ENCODE data around the gene PRKD1.

Gene PRKD1

GRCh38 chr14:29810064-29810463 is 117.6 kb downstream of the PRKD1 start:
- Mint-ChIP-seq H3K27ac (no peak overlapping the region), H3K4me1 (peaks cover 5% of the 10 kb centered on the region), H3K4me3 (no peak overlapping the region), H3K36me3 (peaks cover 2% of the 10 kb centered on the region), H3K9me3 (peaks cover 3% of the 10 kb centered on the region), H3K27me3 (no peaks in the 10 kb centered on the region)
- DNase-seq (ENCODE audit: low spot score in 2 of 2), result no peak
- no peak for ATAC-seq (ENCODE audit: low read depth)

DNA sequence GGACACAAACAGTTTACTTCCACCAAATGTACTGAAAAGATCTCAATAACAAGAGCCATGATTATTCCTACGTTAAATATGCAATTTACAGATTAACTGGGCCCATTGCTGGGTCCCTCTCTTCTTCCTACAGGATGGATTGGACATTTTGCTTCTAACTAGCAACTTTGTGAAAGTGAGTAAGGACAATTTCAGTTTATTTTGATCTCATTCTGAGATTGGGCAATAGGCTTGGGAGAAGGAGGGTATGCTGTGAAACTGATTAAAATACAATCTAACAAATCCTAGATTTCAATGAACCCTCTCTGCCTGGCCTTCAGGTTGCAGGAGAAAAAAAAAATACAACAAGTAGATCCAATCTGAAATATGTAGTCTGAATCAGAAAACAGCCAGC is 121.5 kb downstream of the PRKD1 start:
- no peak for ATAC-seq (ENCODE audit: low read depth)
- Mint-ChIP-seq H3K36me3 (no peaks in the 10 kb centered on the region), H3K9me3 (no peaks in the 10 kb centered on the region), H3K4me3 (no peak overlapping the region), H3K27ac (no peak overlapping the region), H3K27me3 (no peaks in the 10 kb centered on the region), H3K4me1 (peaks cover 5% of the 10 kb centered on the region)
- no peak for DNase-seq (ENCODE audit: low spot score in 2 of 2)

- no peak for DNase-seq (ENCODE audit: low spot score in 2 of 2)
- H3K27ac Mint-ChIP-seq, result no peak overlapping the region
- no peaks in the 10 kb centered on the region for H3K36me3 Mint-ChIP-seq
- no peaks in the 10 kb centered on the region for H3K9me3 Mint-ChIP-seq
- H3K4me3 Mint-ChIP-seq, result no peak overlapping the region
- no peaks in the 10 kb centered on the region for H3K27me3 Mint-ChIP-seq
- ATAC-seq (ENCODE audit: low read depth), result no peak
- H3K4me1 Mint-ChIP-seq, result peaks cover 5% of the 10 kb centered on the region
Observed at GRCh38 chr14:29805415-29806123, 122.1 kb downstream of the PRKD1 start.

- Mint-ChIP-seq H3K36me3 (no peaks in the 10 kb centered on the region), H3K4me1 (peaks cover 8% of the 10 kb centered on the region), H3K27ac (no peak overlapping the region), H3K4me3 (no peak overlapping the region), H3K9me3 (no peaks in the 10 kb centered on the region), H3K27me3 (no peaks in the 10 kb centered on the region)
- DNase-seq (ENCODE audit: low spot score in 2 of 2) (no peak), ATAC-seq (ENCODE audit: low read depth) (no peak)
Observed at GRCh38 chr14:29804481-29805266, 123.0 kb downstream of the PRKD1 start.

- ATAC-seq (ENCODE audit: low read depth), result no peak
- Mint-ChIP-seq H3K27me3 (no peaks in the 10 kb centered on the region), H3K4me1 (peaks cover 10% of the 10 kb centered on the region), H3K9me3 (no peaks in the 10 kb centered on the region), H3K36me3 (no peaks in the 10 kb centered on the region), H3K27ac (no peak overlapping the region), H3K4me3 (no peak overlapping the region)
- DNase-seq (ENCODE audit: low spot score in 2 of 2), result no peak
Observed at GRCh38 chr14:29803045-29803444, 124.6 kb downstream of the PRKD1 start.

DNA sequence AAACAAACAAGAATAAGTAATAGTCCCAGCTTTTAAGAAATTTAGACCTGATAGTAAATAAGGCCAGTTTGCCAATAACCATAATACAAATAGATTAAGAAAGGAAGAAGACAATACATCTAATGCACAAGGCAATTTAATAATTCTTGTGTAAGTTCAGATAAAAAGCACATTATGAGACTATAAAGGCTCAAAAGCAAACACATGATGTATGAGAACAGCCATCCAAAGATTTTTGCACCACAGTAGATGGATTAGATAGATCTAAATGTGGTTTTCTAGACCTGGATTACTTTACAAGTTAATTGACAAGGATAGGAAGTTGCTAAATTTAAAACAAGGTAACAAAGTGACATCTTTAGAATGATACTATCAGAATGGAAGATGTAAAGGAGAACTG is 125.4 kb downstream of the PRKD1 start:
- Mint-ChIP-seq H3K4me1 (peaks cover 10% of the 10 kb centered on the region), H3K36me3 (no peaks in the 10 kb centered on the region), H3K4me3 (no peak overlapping the region), H3K27me3 (no peaks in the 10 kb centered on the region), H3K27ac (no peak overlapping the region), H3K9me3 (no peaks in the 10 kb centered on the region)
- no peak for DNase-seq (ENCODE audit: low spot score in 2 of 2)
- no peak for ATAC-seq (ENCODE audit: low read depth)

DNA sequence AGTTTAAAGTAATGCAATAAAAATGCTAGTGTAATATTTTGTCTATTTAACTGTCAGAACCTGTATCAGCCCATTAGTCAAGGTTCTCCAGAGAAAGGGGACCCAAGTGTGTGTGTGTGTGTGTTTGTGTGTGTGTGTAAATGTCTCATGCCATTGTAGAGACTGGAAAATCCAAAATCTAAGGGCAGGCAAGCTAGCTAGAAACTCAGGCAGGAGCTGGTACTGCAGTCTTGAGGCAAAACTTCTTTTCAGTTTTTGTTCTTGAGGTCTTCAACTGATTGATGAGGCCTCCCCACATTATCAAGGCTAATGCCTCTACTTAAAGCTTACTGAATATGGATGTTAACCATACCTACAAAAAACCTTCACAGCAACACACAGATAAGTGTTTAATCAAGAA is 126.7 kb downstream of the PRKD1 start:
- Mint-ChIP-seq H3K9me3 (no peaks in the 10 kb centered on the region), H3K27ac (no peak overlapping the region), H3K27me3 (no peaks in the 10 kb centered on the region), H3K4me3 (no peak overlapping the region), H3K36me3 (no peaks in the 10 kb centered on the region), H3K4me1 (peaks cover 10% of the 10 kb centered on the region)
- DNase-seq (ENCODE audit: low spot score in 2 of 2) (no peak), ATAC-seq (ENCODE audit: low read depth) (no peak)

DNA sequence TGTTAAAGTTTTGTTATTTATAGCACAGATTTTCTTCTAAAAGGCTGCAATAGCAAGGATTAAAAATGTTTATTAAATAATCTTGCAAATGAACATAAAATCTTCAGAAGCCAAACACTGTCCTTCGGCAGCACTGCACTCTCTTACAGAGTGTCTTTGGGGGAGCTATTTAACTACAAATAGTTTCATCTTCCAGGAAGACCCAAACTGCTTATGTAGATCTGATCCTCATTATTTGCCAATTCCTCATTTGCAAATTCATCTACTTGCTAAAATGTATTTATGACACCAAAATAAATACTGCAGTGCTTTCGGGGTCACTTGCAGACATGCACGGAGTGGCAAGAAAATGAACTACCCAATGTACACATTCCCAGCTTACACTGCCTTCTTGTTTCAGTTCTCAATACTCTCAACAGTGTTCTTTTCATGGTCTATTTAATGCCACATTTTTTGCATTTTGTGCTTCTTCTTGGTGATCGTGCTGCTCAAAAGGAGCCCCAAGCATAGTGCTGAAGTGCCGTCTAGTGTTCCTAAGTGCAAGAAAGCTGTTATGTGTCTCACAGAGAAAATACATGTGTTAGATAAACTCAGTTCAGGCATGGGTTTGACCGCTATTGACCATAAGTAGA is 128.1 kb downstream of the PRKD1 start:
- ATAC-seq (ENCODE audit: low read depth) (peak; percentile 88), DNase-seq (ENCODE audit: low spot score in 2 of 2) (peak in 1 of 2 donors; percentile 5)
- Mint-ChIP-seq H3K27ac (no peak overlapping the region), H3K9me3 (no peaks in the 10 kb centered on the region), H3K27me3 (no peaks in the 10 kb centered on the region), H3K4me3 (peak overlapping the region; percentile 66), H3K4me1 (peaks cover 5% of the 10 kb centered on the region), H3K36me3 (no peaks in the 10 kb centered on the region)

GRCh38 chr14:29798811-29799210 is 128.8 kb downstream of the PRKD1 start:
- Mint-ChIP-seq H3K9me3 (no peaks in the 10 kb centered on the region), H3K27ac (no peak overlapping the region), H3K36me3 (no peaks in the 10 kb centered on the region), H3K27me3 (no peaks in the 10 kb centered on the region), H3K4me3 (no peak overlapping the region), H3K4me1 (peaks cover 5% of the 10 kb centered on the region)
- ATAC-seq (ENCODE audit: low read depth), result no peak
- no peak for DNase-seq (ENCODE audit: low spot score in 2 of 2)

- DNase-seq (ENCODE audit: low spot score in 2 of 2), result no peak
- no peaks in the 10 kb centered on the region for H3K36me3 Mint-ChIP-seq
- no peaks in the 10 kb centered on the region for H3K27me3 Mint-ChIP-seq
- peaks cover 5% of the 10 kb centered on the region for H3K4me1 Mint-ChIP-seq
- no peak for ATAC-seq (ENCODE audit: low read depth)
- H3K27ac Mint-ChIP-seq, result no peak overlapping the region
- no peak overlapping the region for H3K4me3 Mint-ChIP-seq
- no peaks in the 10 kb centered on the region for H3K9me3 Mint-ChIP-seq
Observed at GRCh38 chr14:29798108-29798663, 129.5 kb downstream of the PRKD1 start.

GRCh38 chr14:29796853-29797252 is 130.8 kb downstream of the PRKD1 start:
- Mint-ChIP-seq H3K4me3 (no peak overlapping the region), H3K27me3 (no peaks in the 10 kb centered on the region), H3K9me3 (no peaks in the 10 kb centered on the region), H3K4me1 (peaks cover 5% of the 10 kb centered on the region), H3K36me3 (no peaks in the 10 kb centered on the region), H3K27ac (no peak overlapping the region)
- ATAC-seq (ENCODE audit: low read depth) (no peak), DNase-seq (ENCODE audit: low spot score in 2 of 2) (no peak)

- no peaks in the 10 kb centered on the region for H3K36me3 Mint-ChIP-seq
- peaks cover 6% of the 10 kb centered on the region for H3K9me3 Mint-ChIP-seq
- H3K27me3 Mint-ChIP-seq, result no peaks in the 10 kb centered on the region
- no peak for DNase-seq (ENCODE audit: low spot score in 2 of 2)
- H3K4me1 Mint-ChIP-seq, result no peaks in the 10 kb centered on the region
- H3K4me3 Mint-ChIP-seq, result no peak overlapping the region
- H3K27ac Mint-ChIP-seq, result no peak overlapping the region
- ATAC-seq (ENCODE audit: low read depth), result no peak
Observed at GRCh38 chr14:29789475-29789874, 138.2 kb downstream of the PRKD1 start.

DNA sequence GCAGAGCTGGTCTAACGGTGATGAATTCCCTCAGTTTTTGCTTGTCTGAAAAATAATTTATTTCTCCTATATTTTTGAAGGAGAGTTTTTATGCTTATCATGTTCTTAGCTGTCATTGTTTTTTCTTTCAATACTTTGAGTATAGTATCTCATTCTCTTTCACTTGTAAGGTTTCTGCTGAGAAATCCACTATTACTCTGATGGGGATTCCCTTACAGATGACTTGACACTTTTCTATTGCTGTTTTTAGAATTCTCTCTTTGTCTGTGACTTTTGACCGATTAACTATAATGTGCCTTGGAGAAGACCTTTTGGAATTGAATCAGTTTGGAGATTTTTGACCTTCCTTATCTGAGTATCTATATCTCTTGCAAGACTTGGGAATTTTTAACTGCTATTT is 139.6 kb downstream of the PRKD1 start:
- H3K27ac Mint-ChIP-seq, result no peak overlapping the region
- no peak for DNase-seq (ENCODE audit: low spot score in 2 of 2)
- no peak for ATAC-seq (ENCODE audit: low read depth)
- H3K36me3 Mint-ChIP-seq, result no peaks in the 10 kb centered on the region
- H3K9me3 Mint-ChIP-seq, result peaks cover 6% of the 10 kb centered on the region
- H3K4me3 Mint-ChIP-seq, result no peak overlapping the region
- H3K4me1 Mint-ChIP-seq, result no peaks in the 10 kb centered on the region
- no peaks in the 10 kb centered on the region for H3K27me3 Mint-ChIP-seq

DNA sequence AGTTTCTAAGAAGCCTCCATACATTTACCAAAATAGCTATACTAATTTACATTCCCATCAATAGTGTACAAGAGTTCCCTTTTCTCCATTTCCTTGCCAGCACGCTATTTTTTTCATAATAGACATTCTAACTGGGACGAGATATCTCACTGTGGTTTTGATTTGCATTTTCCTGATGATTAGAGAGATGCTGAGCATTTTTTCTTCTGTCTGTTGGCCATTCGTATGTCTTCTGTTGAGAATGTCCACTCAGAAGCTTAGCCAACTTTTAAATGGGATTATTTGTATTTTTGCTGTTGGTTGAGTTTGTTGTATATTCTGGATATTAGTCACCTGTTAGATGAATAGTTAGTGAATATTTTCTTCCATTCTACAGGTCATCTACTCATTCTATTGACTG is 144.1 kb downstream of the PRKD1 start:
- H3K27ac Mint-ChIP-seq, result no peak overlapping the region
- no peaks in the 10 kb centered on the region for H3K27me3 Mint-ChIP-seq
- no peaks in the 10 kb centered on the region for H3K4me1 Mint-ChIP-seq
- DNase-seq (ENCODE audit: low spot score in 2 of 2) (no peak), ATAC-seq (ENCODE audit: low read depth) (no peak)
- H3K9me3 Mint-ChIP-seq, result peaks cover 5% of the 10 kb centered on the region
- no peak overlapping the region for H3K4me3 Mint-ChIP-seq
- no peaks in the 10 kb centered on the region for H3K36me3 Mint-ChIP-seq
